ENCODE results near the gene CELA2B. TPM values are rescaled to one million over a fixed set of nuclear protein-coding genes. Genes with fewer than 3 reads are reported as not detected.
"Not testable (repeated sequence)": the region's sequence is repeated elsewhere in the genome, so short reads cannot be mapped to it uniquely, and the experiment has no call there.

CELA2B gene
- total RNA-seq, 1 experiment from 2014 or later, result not detected

DNA sequence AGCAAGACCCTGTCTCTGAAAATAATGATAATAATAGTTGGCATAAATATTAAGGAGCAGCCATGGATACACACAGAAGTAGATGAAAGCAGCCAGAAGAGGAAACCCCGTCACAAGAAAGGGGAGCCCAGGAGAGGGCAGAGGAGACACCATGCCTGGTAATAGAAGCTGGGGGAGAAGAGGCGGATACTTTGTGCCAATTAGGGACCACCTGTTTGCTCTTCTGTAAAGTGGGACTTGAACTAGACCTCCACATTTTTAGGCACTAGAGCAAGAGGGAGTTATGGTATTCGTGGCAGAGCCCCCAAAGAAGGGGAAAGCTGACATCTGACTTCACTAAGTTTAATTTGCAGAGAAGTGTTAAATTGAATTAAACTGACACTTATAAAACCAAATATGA is 12.5 kb downstream of the CELA2B start:
- Histone ChIP-seq H3K27me3 (ENCODE audit: control insufficient read depth, insufficient read depth, low read length) (no peaks in the 10 kb centered on the region), H3K4me3 (ENCODE audit: insufficient read depth, low read depth, low read length) (no peak overlapping the region), H3K36me3 (replicated peaks; ENCODE audit: control insufficient read depth, insufficient read depth, low read length) (no peaks in the 10 kb centered on the region; the same call in 1 of the 2 replicates)
- no peak for DNase-seq

DNA sequence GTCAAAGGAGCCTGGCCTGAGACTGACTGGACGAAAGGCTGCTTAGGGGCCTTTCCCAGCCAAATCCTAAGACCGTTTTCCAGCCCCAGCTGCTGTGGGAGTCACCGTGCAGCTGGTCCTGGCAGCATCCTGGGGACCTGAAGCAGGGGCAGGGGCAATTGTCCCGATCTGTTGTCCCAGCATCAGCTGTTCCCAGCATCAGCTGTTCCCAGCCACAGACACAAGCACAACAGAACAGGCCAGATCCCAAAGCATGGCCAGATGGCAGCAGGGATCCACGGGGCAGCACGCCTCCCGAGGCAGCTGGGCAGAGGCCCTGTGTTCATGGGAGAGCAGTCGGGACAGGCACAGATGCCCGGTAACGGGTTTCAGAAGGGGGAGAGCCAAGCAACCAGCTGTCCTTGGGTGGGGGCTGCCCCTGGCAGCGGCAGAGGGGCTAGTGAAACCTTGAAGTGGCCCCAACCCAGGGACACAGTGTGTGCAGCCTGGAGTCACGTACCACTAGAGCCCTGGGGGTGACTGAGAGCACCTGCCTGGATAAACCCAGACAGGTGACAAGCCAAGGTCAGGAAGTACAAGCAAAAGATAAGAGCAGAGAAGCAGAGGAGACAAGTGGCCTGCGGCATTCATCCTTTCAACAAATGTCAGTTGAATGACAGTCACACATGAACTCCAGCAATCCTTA is 13.3 kb downstream of the CELA2B start:
- Histone ChIP-seq H3K4me3 (ENCODE audit: insufficient read depth, low read depth, low read length) (no peak overlapping the region), H3K36me3 (replicated peaks; ENCODE audit: control insufficient read depth, insufficient read depth, low read length) (no peaks in the 10 kb centered on the region; the same call in 1 of the 2 replicates), H3K27me3 (ENCODE audit: control insufficient read depth, insufficient read depth, low read length) (no peaks in the 10 kb centered on the region)
- DNase-seq, result no peak

DNA sequence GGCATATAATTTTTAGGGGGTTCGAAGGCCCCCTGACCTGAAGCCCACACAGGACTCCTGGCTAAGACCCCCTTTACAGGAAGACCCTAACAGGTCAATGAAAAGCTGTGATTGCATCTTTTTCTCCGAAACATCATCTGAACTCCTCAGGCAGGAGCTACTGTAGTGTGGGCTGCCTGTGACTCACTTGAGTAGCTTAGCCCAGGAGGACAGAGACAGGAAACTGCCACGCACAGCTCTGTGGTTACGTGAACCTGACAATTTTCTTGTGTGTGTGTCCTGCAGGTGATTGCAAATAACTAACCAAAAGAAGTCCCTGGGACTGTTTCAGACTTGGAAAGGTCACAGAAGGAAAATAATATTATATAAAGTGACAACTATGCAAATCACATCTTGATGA is 15.1 kb downstream of the CELA2B start:
- H3K4me3 ChIP-seq (ENCODE audit: insufficient read depth, low read depth, low read length); H3K27me3 ChIP-seq (ENCODE audit: control insufficient read depth, insufficient read depth, low read length); H3K36me3 ChIP-seq (replicated peaks; ENCODE audit: control insufficient read depth, insufficient read depth, low read length); DNase-seq: not testable (repeated sequence)

DNA sequence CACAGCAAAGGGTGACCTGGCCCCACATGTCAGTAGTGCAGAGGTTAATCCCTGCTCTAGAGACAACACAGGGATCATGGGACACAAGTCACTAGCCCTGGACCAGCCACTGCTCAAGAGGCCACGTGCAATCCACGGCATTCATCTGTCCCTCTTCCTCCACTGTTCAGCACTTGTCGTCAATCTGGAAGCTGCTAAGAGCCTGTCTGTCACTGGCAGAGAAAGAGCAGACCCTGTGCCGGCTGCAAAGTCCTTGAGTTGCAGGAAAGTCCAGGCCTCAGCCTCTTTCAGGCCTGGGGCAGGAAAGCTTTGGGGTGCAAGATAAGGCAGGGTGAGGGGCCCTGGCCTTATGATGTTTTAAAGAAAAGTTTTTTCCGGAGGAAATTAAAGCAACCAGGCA is 16.7 kb downstream of the CELA2B start:
- Histone ChIP-seq H3K36me3 (replicated peaks; ENCODE audit: control insufficient read depth, insufficient read depth, low read length) (no peaks in the 10 kb centered on the region; the same call in 1 of the 2 replicates), H3K4me3 (ENCODE audit: insufficient read depth, low read depth, low read length) (no peak overlapping the region), H3K27me3 (ENCODE audit: control insufficient read depth, insufficient read depth, low read length) (no peaks in the 10 kb centered on the region)
- DNase-seq, result no peak

DNA sequence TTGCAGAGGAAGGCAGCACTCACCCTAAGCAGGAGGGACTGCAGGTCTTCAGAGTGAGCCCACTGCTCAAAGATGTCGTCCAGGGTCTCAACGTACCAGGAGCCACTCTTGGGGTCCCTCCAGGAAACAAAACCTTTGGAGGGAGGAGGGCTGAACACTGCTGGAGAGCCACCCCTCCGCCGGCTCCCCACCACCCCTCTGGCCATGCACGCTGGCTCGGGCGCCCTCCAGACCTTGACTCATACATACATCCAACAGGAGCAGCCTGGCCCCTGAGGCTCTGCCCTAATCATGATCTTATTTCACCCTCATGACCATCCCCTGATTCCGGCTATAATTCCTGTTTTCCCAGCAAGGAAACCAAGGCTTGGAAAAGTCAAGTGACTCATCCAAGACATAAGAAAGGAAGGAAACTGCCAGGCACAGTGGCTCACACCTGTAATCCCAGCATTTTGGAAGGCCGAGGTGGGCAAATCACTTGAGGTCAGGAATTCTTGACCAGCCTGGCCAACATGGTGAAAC is 18.0 kb downstream of the CELA2B start:
- Histone ChIP-seq H3K36me3 (replicated peaks; ENCODE audit: control insufficient read depth, insufficient read depth, low read length) (no peaks in the 10 kb centered on the region; the same call in 1 of the 2 replicates), H3K4me3 (ENCODE audit: insufficient read depth, low read depth, low read length) (no peak overlapping the region), H3K27me3 (ENCODE audit: control insufficient read depth, insufficient read depth, low read length) (no peaks in the 10 kb centered on the region)
- DNase-seq, result no peak

DNA sequence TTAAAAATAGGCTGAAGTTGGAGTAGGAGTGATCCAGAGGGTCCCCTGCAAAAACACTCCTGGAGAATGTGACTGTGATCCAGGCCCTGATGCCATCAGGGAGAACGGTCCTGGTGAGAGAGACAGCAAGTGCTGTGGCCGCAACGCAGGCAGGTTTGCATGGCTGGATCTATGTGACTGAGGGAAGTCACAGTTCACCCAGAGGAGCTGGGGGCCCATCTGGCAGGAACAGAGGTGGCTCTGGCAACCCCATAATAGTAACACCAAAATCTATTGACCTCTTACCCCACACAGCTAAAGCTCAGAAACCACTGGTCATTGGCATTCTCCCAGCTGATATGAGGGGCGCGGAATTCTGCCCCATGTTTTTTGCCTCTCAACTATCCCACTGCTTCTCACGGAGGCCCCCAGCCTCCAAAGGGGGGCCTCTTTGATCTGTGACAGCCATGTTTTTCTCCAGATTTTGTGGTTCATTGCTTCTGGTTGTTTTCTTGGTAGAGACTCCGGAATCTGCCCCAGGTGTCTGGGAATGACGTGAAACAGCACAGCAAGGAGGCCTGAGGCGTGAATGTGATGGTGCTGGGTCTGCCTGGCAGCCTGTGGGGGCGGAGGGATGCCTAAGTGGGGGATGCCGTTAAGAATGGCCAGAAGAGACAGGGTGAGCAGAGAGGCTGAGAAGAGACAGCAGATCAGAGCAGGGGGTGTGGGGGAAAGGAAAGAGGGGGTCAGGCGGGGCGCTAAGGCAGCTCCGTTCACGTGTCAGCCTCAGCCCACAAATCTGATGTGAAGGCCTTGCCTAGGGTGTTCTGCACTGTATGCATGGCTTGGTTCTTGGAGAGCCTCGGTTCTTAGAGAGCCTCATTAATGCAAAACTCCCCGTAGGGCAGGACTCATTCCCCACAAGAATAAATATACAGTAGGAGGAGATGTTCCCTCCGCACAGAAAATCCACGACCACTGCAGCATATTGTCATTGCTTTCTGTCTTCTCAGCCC is 24.6 kb downstream of the CELA2B start:
- H3K4me3 ChIP-seq (ENCODE audit: insufficient read depth, low read depth, low read length), result no peak overlapping the region
- H3K27me3 ChIP-seq (ENCODE audit: control insufficient read depth, insufficient read depth, low read length), result no peaks in the 10 kb centered on the region
- DNase-seq, result no peak
- peaks cover 1% of the 10 kb centered on the region for H3K36me3 ChIP-seq (replicated peaks; ENCODE audit: control insufficient read depth, insufficient read depth, low read length)

DNA sequence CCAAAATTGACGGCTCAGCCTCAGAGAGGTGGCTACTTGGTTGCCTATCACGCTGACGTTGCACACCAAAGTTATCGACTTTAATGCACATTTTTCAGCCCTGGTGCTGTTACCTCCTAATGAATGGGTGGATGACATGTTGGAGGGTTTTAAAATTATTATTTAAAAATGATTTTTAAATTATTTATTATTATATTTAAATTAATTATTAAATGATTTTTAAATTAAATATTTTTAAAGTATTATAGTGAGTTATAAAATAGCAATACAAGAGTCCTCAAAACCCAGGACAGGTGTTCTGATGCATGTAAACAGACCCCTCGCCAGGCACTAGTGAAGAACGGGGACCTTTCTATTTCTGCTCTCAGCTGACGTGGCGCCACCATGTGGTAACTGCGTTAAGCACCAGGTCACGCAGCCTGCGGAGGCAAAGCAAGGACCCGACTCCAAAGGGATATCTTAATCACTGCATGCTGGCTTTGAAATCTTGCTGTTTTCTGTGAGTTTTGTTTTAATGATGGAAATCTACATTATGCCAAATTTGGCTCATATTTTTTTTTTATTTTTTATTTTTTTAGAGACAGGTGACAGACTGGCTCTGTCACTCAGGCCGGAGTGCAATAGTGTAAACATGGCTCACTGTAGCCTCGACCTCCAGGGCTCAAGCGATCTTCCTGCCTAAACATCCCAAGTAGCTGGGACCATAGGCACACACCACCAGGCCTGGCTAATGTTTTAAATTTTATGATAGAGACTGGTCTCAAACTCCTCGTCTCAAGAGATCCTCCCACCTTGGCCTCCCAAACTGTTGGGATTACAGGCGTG is 25.5 kb downstream of the CELA2B start:
- H3K36me3 ChIP-seq (replicated peaks; ENCODE audit: control insufficient read depth, insufficient read depth, low read length), result peaks cover 1% of the 10 kb centered on the region
- peak; percentile 90 for DNase-seq
- no peaks in the 10 kb centered on the region for H3K27me3 ChIP-seq (ENCODE audit: control insufficient read depth, insufficient read depth, low read length)
- H3K4me3 ChIP-seq (ENCODE audit: insufficient read depth, low read depth, low read length), result no peak overlapping the region

DNA sequence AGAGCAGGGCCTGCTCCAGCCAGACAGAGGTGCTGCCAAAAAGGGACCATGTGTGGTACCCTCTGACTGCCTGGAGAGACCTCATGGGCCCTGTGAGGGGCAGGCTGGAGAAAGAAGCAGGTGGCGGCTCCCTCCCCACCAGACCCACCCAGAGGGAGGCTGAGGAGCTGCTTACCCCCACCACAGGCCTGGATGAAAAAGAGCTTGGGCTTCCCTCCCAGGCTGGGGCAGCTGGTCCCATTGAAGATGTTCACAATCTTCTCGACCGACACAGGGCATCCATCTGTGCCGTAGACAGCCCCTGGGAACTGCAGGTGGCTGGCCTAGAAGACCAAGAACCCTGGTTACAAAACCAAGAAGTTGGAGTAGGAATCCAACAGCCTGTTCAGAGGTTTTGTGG is 28.5 kb downstream of the CELA2B start:
- peaks cover 1% of the 10 kb centered on the region for H3K36me3 ChIP-seq (replicated peaks; ENCODE audit: control insufficient read depth, insufficient read depth, low read length)
- no peak overlapping the region for H3K4me3 ChIP-seq (ENCODE audit: insufficient read depth, low read depth, low read length)
- no peak for DNase-seq
- no peaks in the 10 kb centered on the region for H3K27me3 ChIP-seq (ENCODE audit: control insufficient read depth, insufficient read depth, low read length)

DNA sequence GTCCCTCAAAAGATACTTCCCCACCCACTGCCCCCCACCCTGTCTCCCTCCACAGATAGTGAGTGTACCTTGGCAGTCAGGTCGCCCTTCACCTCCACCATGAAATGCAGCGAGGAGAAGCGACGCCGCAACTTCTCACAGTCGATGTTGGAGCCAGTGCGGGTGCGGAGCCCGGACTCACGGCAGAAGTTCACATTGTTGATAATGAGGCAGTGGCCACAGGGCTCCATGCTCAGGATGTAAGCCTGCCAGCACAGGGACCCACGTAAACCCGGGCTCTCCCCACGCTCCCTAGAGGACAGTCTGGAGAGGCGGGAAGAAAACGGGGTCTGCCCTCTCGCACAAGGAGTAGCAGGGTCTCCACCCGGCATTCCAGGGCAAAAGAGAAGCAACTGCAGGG is 30.9 kb downstream of the CELA2B start:
- Histone ChIP-seq H3K27me3 (ENCODE audit: control insufficient read depth, insufficient read depth, low read length) (no peaks in the 10 kb centered on the region), H3K36me3 (replicated peaks; ENCODE audit: control insufficient read depth, insufficient read depth, low read length) (peaks cover 1% of the 10 kb centered on the region), H3K4me3 (ENCODE audit: insufficient read depth, low read depth, low read length) (no peak overlapping the region)
- no peak for DNase-seq

DNA sequence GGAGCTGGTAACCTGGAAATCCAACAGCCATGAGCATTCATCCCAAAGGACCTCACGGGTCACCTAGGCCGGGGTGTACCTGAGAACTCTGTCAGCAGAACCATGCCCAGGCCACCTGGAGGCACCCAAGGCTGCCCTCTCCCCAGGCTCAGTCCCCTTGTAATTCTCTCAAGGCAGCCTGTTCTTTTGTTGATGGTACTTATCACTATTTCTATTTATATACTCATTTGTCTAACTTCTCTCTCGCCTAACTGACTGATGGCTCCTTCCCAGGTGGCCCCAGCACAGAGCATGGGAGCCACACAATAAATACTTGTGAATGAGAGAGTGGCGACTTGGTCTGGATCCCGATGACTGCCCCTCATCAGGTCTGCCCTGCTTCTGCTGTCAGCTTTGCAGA is 31.4 kb downstream of the CELA2B start:
- H3K4me3 ChIP-seq (ENCODE audit: insufficient read depth, low read depth, low read length), result no peak overlapping the region
- H3K36me3 ChIP-seq (replicated peaks; ENCODE audit: control insufficient read depth, insufficient read depth, low read length), result peaks cover 2% of the 10 kb centered on the region
- no peaks in the 10 kb centered on the region for H3K27me3 ChIP-seq (ENCODE audit: control insufficient read depth, insufficient read depth, low read length)
- no peak for DNase-seq

DNA sequence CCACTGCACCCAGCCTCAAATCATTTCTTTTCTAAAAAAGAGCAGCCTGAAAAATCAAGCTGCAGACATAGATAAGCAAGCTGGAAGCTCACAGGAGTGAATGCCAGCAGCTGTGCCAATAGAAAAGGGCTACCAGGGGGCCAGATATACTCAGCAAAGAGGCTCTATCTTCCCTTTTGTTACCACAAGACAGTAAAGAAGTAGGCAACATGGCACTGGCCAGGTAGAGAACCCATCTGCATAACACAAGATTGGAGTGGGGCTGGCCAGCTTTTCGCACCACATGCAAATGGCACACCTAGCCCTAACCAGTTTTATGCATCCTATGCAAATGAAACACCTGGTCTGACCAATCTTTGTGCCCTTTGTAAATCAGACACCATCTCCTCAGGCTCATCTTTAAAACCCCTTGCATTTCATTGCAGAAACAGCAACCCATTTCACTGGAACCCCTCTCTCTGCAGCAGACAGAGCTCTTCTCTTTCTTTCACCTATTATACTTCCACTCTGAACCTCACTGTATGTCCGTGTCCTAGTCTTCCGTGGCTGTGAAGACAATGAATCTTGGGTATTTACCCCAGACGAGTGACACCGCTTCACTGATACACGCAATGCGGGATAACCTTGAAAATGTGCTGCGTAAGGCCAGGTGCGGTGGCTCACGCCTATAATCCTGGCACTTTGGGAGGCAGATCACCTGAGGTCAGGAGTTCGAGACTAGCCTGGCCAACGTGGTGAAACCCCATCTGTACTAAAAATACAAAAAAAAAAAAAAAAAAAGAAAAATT is 33.0 kb downstream of the CELA2B start:
- H3K4me3 ChIP-seq (ENCODE audit: insufficient read depth, low read depth, low read length), result no peak overlapping the region
- no peaks in the 10 kb centered on the region for H3K27me3 ChIP-seq (ENCODE audit: control insufficient read depth, insufficient read depth, low read length)
- DNase-seq, result peak; percentile 83
- peaks cover 2% of the 10 kb centered on the region for H3K36me3 ChIP-seq (replicated peaks; ENCODE audit: control insufficient read depth, insufficient read depth, low read length)

DNA sequence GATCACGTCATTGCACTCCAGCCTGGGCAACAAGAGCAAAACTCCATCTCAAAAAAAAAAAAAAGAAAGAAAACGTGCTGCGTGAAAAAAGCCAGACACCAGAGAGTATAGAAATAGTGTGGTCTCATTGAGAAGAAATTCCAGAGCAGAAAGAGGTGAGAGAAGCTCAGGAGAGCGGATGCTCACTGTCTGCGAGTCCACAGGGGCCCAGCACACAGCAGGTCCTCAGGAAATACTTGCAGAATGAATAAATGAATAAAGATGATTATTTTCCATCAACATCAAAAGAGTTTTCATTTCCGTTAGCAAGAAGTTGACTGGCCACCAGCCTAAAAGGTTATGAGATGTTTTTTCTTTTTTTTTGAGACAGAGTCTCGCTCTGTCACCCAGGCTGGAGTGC is 33.7 kb downstream of the CELA2B start:
- Histone ChIP-seq H3K36me3 (replicated peaks; ENCODE audit: control insufficient read depth, insufficient read depth, low read length) (peaks cover 2% of the 10 kb centered on the region), H3K4me3 (ENCODE audit: insufficient read depth, low read depth, low read length) (no peak overlapping the region), H3K27me3 (ENCODE audit: control insufficient read depth, insufficient read depth, low read length) (no peaks in the 10 kb centered on the region)
- no peak for DNase-seq

DNA sequence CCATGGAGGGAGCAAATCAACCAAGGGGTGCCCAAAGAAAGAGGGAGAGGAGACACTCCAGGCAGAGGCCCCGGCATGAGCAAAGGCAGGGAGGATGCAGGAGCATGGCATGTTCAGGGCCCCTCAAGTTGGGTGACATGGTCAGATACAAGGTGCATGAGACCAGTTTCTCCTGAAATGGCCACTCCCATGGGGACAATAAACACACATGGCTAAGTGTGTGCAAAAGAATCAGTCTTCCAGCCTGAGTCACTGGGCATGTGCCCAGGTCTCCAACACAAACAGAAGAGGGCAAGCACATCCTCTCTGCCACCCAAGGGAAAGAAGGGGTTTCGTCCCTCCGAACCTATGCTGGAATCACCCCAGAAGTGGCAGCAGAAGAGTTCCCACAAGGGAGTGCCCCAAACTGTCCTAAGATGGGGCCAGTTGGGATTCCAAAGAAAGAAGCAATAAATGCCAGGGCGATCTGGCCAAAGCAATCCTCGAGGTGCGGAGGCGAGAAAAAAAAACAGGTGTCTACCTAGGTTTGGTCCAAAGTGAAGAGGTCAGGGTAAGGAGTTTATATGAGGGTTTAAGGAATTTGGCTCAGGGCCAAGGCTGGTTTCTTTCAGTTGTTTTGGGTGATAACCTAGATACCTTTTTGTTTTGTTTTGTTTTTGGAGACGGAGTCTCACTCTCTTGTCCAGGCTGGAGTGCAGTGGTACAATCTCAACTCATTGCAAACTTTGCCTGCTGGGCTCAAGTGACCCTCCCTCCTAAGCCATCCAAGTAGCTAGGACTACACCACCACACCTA is 34.9 kb downstream of the CELA2B start:
- no peak for DNase-seq
- no peaks in the 10 kb centered on the region for H3K27me3 ChIP-seq (ENCODE audit: control insufficient read depth, insufficient read depth, low read length)
- H3K4me3 ChIP-seq (ENCODE audit: insufficient read depth, low read depth, low read length), result no peak overlapping the region
- H3K36me3 ChIP-seq (replicated peaks; ENCODE audit: control insufficient read depth, insufficient read depth, low read length), result peaks cover 2% of the 10 kb centered on the region
